ENCODE measurements around the gene RGN. TPM values are rescaled to one million over a fixed set of nuclear protein-coding genes. Genes with fewer than 3 reads are reported as not detected.

Gene RGN
- 1.2 TPM for polyA plus RNA-seq (2013, experiment 1 of 2)
- 1.8 TPM for polyA plus RNA-seq (2013, experiment 2 of 2)

DNA sequence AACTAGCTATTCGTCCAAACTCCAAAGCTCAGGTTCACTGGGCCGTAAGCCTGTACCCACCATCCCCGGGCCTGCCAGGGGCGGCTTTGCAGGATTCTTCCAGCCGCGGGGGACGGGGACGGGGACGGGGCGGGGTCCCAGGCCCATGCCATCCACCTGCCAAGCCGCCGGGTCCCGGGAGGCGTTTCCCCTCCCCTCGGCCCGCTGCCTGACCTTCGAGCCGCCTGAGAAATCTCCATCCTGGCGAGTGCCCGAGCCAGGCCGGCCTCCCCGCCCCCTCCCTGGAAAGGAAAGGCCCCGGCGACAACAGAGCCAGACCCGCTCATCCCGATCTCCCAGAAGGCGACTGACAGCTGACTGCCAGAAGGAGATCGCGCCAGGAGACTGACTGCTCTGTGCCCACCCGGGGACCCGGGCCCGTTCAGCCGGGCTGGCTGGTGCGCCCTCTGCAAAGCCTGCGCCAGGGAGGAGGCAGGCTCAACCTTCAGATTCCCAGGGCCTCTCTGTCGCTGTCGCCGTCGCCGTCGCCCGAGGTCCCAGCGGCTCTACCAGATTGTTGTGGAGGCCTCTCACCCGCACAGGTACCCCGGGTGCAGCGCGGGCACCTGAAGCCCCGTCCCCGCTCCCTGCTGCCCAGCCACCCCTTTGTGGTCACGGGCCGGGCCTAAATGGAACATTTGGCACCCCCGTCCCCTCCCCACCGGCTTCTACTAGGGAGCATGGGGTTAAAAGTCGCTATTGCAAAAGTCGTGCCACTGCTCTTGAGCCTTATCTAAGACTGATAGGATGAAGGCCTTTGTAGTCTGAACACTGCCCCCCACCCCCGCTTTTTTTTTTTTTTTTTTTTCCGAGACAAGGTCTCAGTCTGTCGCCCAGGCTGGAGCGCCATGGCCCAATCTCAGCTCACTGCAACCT, at the start of gene RGN:
RGN (plus strand) TSS at position 315 of the 915 bp plus-strand sequence. CDS start 2,702 bp downstream, outside the sequence.
- WGBS, 2 experiments (ENCODE audit: insufficient coverage in 2 of 2) = 35 to 57% methylated on average over 7 to 18 of the region's 59 CpGs
- Histone ChIP-seq H3K27ac (ENCODE audit: low read depth, low read length, severe bottlenecking) (no peak within 1 kb of the TSS), H3K4me1 (ENCODE audit: control insufficient read depth, insufficient read depth, low read length, poor library complexity, severe bottlenecking) (peaks cover 6% of the 10 kb centered on the region), H3K4me3 (ENCODE audit: extremely low read depth, insufficient read depth, low read length, poor library complexity, severe bottlenecking) (no peak within 1 kb of the TSS), H3K36me3 (ENCODE audit: control insufficient read depth, insufficient read depth, low read length) (no peaks in the 10 kb centered on the region), H3K9me3 (ENCODE audit: control insufficient read depth, low read length) (no peaks in the 10 kb centered on the region)

DNA sequence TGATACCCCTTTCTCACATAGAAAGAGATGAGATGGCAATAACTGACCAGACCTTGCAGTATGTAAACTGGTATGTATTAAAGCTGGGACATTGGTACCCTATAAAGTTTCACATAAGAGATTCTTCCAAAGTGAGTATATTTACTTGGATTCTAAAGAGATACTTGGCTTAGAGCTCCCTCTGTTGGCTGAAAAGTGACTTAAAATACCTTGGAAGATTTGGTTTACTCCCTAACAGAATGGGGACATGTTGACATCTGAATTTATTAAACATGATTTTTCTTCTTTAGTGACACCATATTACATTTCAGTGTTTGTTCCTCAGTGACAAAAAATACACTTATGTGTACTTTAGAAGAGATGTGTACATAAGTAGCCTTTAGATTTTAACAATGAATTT, 47.9 kb upstream of the RGN start:
- Histone ChIP-seq H3K4me3 (ENCODE audit: extremely low read depth, insufficient read depth, low read length, poor library complexity, severe bottlenecking) (no peak overlapping the region), H3K9me3 (ENCODE audit: control insufficient read depth, low read length) (no peaks in the 10 kb centered on the region), H3K27ac (ENCODE audit: low read depth, low read length, severe bottlenecking) (no peak overlapping the region), H3K4me1 (ENCODE audit: control insufficient read depth, insufficient read depth, low read length, poor library complexity, severe bottlenecking) (no peaks in the 10 kb centered on the region), H3K36me3 (ENCODE audit: control insufficient read depth, insufficient read depth, low read length) (peaks cover 8% of the 10 kb centered on the region)

DNA sequence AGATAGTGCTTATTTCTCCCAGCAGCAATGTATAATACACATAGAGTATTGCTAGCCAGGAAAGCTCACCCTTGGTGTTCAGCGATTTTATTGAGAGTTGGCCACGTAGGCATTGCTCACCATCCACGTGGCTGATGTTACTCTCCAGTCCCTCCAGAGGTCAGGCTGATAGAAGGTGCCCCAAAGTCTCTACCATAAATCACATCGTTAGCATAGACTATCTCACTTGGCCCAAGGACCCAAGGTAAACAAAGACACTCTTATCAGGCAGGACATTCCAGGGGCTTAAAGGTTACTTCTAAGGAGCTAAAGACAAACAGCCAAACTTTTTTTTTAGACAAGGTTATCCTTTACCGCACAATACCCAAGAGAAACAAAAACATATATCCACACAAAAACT, 30.3 kb upstream of the RGN start:
- H3K4me1 ChIP-seq (ENCODE audit: control insufficient read depth, insufficient read depth, low read length, poor library complexity, severe bottlenecking) = no peaks in the 10 kb centered on the region
- H3K36me3 ChIP-seq (ENCODE audit: control insufficient read depth, insufficient read depth, low read length) = peaks cover 4% of the 10 kb centered on the region
- peak overlapping the region; percentile 33 for H3K27ac ChIP-seq (ENCODE audit: low read depth, low read length, severe bottlenecking)
- WGBS, 2 experiments (ENCODE audit: insufficient coverage in 2 of 2) = 81 to 100% methylated on average over 1 to 4 of the region's 5 CpGs
- H3K9me3 ChIP-seq (ENCODE audit: control insufficient read depth, low read length) = no peaks in the 10 kb centered on the region
- no peak overlapping the region for H3K4me3 ChIP-seq (ENCODE audit: extremely low read depth, insufficient read depth, low read length, poor library complexity, severe bottlenecking)

DNA sequence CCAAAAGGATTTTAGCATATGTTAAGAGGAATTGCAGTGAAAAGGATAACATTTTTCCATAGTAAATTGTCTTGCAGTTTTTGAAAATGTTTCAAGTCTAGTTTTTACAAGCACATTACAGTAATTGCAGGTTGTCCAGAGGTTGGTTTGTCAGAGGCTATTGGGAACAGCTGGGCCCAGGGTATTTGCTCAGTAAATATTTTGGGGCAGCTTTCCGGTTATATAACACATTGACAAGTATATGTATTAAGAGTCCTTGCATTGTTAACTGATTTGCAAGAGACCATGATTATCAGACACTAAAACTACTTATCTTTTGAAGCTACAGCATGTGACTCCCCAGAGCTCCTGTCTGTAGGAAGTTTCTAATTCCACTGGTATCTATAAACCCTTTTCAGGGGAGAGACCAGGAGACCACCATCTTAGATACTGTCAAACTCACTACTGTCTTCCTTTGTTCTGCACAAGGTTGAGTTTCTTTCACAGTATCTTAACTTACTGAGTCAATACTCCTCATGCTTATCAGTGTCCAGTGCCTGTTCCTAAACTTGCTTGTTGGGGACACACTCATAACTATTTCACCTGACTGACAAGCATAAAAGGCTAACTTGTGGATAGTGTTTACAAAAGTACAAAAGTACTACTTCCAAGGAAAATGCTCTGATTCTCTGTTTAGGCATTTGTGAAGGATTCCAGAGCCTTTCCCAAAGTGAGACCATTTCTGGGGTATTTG, 18.9 kb upstream of the RGN start:
- peaks cover 18% of the 10 kb centered on the region for H3K36me3 ChIP-seq (ENCODE audit: control insufficient read depth, insufficient read depth, low read length)
- H3K4me3 ChIP-seq (ENCODE audit: extremely low read depth, insufficient read depth, low read length, poor library complexity, severe bottlenecking) = no peak overlapping the region
- no CpG with 5 or more reads among the region's 1 CpG for WGBS, 2 experiments (ENCODE audit: insufficient coverage in 2 of 2)
- H3K9me3 ChIP-seq (ENCODE audit: control insufficient read depth, low read length) = no peaks in the 10 kb centered on the region
- H3K4me1 ChIP-seq (ENCODE audit: control insufficient read depth, insufficient read depth, low read length, poor library complexity, severe bottlenecking) = peaks cover 3% of the 10 kb centered on the region
- peak overlapping the region; percentile 8 for H3K27ac ChIP-seq (ENCODE audit: low read depth, low read length, severe bottlenecking)

DNA sequence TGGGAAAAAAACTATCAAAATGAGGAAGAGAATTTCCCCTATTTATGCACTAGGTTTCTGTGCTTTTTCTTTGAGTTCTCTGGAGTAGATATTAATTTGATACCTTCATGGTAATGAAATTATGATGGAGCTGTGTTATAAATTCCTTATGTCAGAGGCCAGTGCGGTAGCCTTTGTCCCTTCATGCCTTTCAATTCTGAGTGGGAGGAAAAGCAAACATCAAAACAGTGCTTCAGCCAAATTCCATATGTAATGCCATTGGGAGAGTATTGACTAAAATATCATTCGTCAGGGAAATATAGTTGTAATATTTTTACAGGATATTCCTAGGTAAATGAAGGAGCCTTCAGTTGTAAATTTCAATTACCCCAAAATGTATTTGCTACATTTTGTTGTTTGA, 17.5 kb upstream of the RGN start:
- Histone ChIP-seq H3K4me1 (ENCODE audit: control insufficient read depth, insufficient read depth, low read length, poor library complexity, severe bottlenecking) (peaks cover 3% of the 10 kb centered on the region), H3K4me3 (ENCODE audit: extremely low read depth, insufficient read depth, low read length, poor library complexity, severe bottlenecking) (no peak overlapping the region), H3K36me3 (ENCODE audit: control insufficient read depth, insufficient read depth, low read length) (peaks cover 13% of the 10 kb centered on the region), H3K9me3 (ENCODE audit: control insufficient read depth, low read length) (no peaks in the 10 kb centered on the region), H3K27ac (ENCODE audit: low read depth, low read length, severe bottlenecking) (no peak overlapping the region)
- 100% methylated on average over 1 of the region's 2 CpGs; no CpG with 5 or more reads in 1 of the 2 experiments for WGBS, 2 experiments (ENCODE audit: insufficient coverage in 2 of 2)

DNA sequence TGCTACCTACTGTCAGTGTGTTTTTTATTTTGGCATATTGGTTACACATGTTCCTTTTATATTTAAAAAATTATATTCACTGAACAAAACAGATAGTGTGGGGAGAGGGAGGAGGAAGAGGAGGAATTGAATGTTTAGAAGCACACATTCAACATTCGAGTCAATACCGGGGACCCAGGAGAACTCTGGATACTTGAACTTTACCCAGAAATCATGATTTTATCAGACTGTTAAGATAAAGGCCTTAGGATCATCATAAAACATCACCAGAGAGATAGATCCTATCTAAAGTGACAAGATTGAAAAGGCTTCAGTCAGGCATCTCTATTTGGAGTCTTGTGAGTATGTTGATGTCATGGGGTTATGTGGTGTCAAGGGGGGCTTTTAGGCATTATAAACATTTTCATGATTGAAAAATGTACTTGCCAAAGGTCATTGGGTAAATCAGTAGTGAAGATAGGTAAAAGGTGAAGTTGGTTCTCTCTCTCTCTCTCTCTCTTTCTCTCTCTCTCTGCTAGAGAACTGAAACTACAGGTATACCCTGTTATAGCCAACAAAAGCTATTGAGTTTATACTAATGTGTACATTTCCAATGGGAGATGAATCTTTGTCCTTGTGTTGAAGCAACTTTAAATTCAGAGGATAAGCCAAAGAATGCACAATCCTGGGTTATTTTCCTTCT, 16.9 kb upstream of the RGN start:
- Histone ChIP-seq H3K9me3 (ENCODE audit: control insufficient read depth, low read length) (no peaks in the 10 kb centered on the region), H3K4me3 (ENCODE audit: extremely low read depth, insufficient read depth, low read length, poor library complexity, severe bottlenecking) (no peak overlapping the region), H3K4me1 (ENCODE audit: control insufficient read depth, insufficient read depth, low read length, poor library complexity, severe bottlenecking) (peaks cover 3% of the 10 kb centered on the region), H3K27ac (ENCODE audit: low read depth, low read length, severe bottlenecking) (no peak overlapping the region), H3K36me3 (ENCODE audit: control insufficient read depth, insufficient read depth, low read length) (peaks cover 13% of the 10 kb centered on the region)
- no CpG with 5 or more reads among the region's 2 CpGs for WGBS, 2 experiments (ENCODE audit: insufficient coverage in 2 of 2)

DNA sequence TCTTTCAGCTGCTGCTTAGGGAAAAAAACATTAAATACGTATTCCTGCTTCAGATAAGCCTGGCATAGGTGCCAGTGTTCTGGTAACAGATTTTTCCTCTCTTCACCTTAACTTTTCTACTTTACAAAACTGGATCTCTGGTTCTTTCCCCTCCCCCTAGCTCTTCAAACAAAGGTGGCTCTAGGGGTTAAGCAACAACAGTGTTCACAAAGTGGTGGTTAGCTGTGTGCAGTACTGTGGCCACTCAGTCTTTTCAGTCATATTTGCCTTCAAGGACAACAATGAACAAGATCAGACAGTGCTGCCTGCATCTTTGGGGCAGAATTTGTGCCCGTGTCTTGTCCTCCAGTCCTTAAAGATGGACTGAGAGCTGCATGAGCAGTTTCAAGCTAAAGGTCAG, 15.1 kb upstream of the RGN start:
- 80 to 90% methylated on average over 1 to 2 of the region's 2 CpGs for WGBS, 2 experiments (ENCODE audit: insufficient coverage in 2 of 2)

DNA sequence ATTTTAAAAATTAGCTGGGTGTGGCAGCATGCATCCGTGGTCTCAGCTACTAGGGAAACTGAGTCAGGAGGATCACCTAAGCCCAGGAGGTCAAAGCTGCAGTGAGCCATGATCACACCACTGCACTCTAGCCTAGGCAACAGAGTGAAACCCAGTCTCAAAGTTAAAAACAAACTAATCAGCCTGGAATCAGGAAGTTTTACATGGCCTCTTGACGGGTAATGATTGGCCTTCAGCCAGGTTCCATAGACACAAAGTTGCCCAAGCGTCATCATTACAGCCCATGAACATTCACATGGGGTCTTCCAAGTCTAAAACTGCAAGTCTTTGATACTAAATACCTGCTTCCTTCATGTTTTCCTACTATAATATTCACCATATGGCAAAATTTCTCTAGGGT, 10.0 kb upstream of the RGN start:
- Histone ChIP-seq H3K36me3 (ENCODE audit: control insufficient read depth, insufficient read depth, low read length) (no peaks in the 10 kb centered on the region), H3K9me3 (ENCODE audit: control insufficient read depth, low read length) (no peaks in the 10 kb centered on the region), H3K27ac (ENCODE audit: low read depth, low read length, severe bottlenecking) (no peak overlapping the region), H3K4me3 (ENCODE audit: extremely low read depth, insufficient read depth, low read length, poor library complexity, severe bottlenecking) (no peak overlapping the region), H3K4me1 (ENCODE audit: control insufficient read depth, insufficient read depth, low read length, poor library complexity, severe bottlenecking) (no peaks in the 10 kb centered on the region)
- WGBS, 2 experiments (ENCODE audit: insufficient coverage in 2 of 2) = 100% methylated on average over 1 of the region's 3 CpGs

More for the DNA sequence above, 15.1 kb upstream of the RGN start:
- H3K4me3 ChIP-seq (ENCODE audit: extremely low read depth, insufficient read depth, low read length, poor library complexity, severe bottlenecking) = no peak overlapping the region
- peaks cover 3% of the 10 kb centered on the region for H3K4me1 ChIP-seq (ENCODE audit: control insufficient read depth, insufficient read depth, low read length, poor library complexity, severe bottlenecking)
- no peaks in the 10 kb centered on the region for H3K9me3 ChIP-seq (ENCODE audit: control insufficient read depth, low read length)
- H3K27ac ChIP-seq (ENCODE audit: low read depth, low read length, severe bottlenecking) = no peak overlapping the region
- H3K36me3 ChIP-seq (ENCODE audit: control insufficient read depth, insufficient read depth, low read length) = peaks cover 3% of the 10 kb centered on the region

DNA sequence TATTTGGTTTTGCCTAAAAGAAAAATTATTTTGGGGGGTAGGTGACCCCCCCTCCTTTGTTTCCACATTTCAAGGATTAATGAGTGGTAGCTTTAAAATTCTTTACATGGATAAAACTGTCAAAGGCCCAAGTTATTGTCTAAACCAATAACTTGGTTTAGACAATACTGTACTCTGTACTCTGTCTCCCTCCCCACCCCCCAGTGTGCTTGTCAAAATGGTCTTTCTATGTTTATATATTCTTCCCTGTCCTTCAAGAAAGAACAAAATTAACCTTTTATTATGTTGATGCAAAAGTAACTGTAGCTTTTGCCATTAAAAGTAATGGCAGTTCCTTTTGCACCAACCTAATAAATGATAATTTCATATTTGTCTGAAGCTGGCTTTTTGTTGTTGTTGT, 9.5 kb upstream of the RGN start:
- H3K4me3 ChIP-seq (ENCODE audit: extremely low read depth, insufficient read depth, low read length, poor library complexity, severe bottlenecking) = no peak overlapping the region
- H3K27ac ChIP-seq (ENCODE audit: low read depth, low read length, severe bottlenecking) = no peak overlapping the region
- no peaks in the 10 kb centered on the region for H3K4me1 ChIP-seq (ENCODE audit: control insufficient read depth, insufficient read depth, low read length, poor library complexity, severe bottlenecking)
- no peaks in the 10 kb centered on the region for H3K36me3 ChIP-seq (ENCODE audit: control insufficient read depth, insufficient read depth, low read length)
- H3K9me3 ChIP-seq (ENCODE audit: control insufficient read depth, low read length) = no peaks in the 10 kb centered on the region

DNA sequence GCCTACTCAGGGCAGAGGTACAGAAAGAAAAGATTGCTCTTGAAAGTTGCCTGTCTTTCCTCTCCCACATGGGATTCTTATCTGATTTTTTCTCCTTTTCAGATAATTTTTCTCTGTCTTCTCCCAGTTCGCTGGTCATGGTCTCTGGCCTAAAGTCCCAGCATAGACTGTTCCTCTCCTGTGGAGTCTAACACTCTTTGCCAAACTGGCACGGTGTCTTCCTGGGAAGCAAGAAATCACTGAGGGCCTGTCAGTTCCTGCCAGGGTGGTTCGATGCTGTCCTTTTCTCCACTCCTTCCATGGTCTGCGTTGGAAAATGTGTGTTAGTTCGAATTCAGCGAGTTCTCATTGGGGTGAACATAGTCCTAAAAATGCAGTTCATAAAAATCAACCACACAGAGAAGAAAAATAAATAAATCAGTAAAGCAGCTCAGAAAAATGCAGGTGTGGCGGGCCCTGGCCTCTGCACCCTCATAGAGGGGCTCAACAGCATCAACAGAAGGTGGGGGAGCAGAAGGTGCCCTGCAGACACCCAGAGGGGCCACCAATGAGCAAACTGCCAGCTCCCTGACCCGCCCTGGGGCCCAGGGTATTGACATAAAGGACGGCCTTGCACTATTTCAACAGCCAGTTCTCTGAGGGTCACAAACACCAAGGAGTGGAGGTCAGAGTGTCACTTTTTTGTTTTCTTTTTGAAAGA, 2.1 kb downstream of the RGN start:
- Histone ChIP-seq H3K4me1 (ENCODE audit: control insufficient read depth, insufficient read depth, low read length, poor library complexity, severe bottlenecking) (peaks cover 6% of the 10 kb centered on the region), H3K9me3 (ENCODE audit: control insufficient read depth, low read length) (no peaks in the 10 kb centered on the region), H3K4me3 (ENCODE audit: extremely low read depth, insufficient read depth, low read length, poor library complexity, severe bottlenecking) (no peak overlapping the region), H3K36me3 (ENCODE audit: control insufficient read depth, insufficient read depth, low read length) (no peaks in the 10 kb centered on the region), H3K27ac (ENCODE audit: low read depth, low read length, severe bottlenecking) (no peak overlapping the region)
- WGBS, 2 experiments (ENCODE audit: insufficient coverage in 2 of 2) = 95% methylated on average over 3 to 4 of the region's 9 CpGs

Measured in mesodermal cell (in vitro differentiated cells).